AG04449 (cell line): Measurements from ENCODE around the gene VASN.
"Not testable (repeated sequence)": the region's sequence is repeated elsewhere in the genome, so short reads cannot be mapped to it uniquely, and the experiment has no call there.

Source experiments
- CTCF ChIA-PET: fragments of 350-600 bp; formaldehyde crosslinking; extraction: SDS; loops from one replicate; lab custom pipeline; 2021; ENCODE audit warnings: antibody characterized with exemption; lab: Yijun Ruan, JAX
- POLR2A ChIA-PET: fragments of 400-600, 350-600 bp; formaldehyde crosslinking; extraction: SDS; loops from one replicate; lab custom pipeline; 2020; ENCODE audit warnings: antibody characterized with exemption, inconsistent platforms; lab: Yijun Ruan, JAX
- DNase-seq: peaks from one replicate; pipeline ENCODE4 v3.0.0-alpha.2; 2010; ENCODE audit warnings: low read depth, low spot score
- H3K4me3 ChIP-seq: 2 replicates; pipeline ENCODE4 v1.5.1; 2011; ENCODE audit warnings: low read depth, mild to moderate bottlenecking, control low read depth, low read length
- CTCF ChIP-seq: IDR thresholded peaks from one replicate; pipeline ENCODE4 v1.5.1; 2011; ENCODE audit warnings: mild to moderate bottlenecking, moderate library complexity, low read length, control low read depth, inconsistent platforms; ENCODE audit not compliant: insufficient read depth; ENCODE audit errors: missing control alignments

The VASN gene

GRCh38 chr16:4391631-4392381 lies 20.2 kb downstream of the VASN start:
- no peak for TF ChIP-seq CTCF
- no peak overlapping the region for H3K4me3 ChIP-seq
- ChIA-PET POLR2A (interaction anchor here (0.9 to 2.2 kb wide), 5 partner anchors 10 to 19 kb away, joined by 3 to 28 read pairs (median 5); no protein-coding TSS in a partner anchor), CTCF (interaction anchor here (0.6 to 23.7 kb wide), 7 partner anchors 12 to 137 kb away, joined by 3 to 389 read pairs (median 9); no protein-coding TSS in a partner anchor)
- DNase-seq = no peak

- POLR2A ChIA-PET = interaction anchor here (0.9 to 2.2 kb wide), 6 partner anchors 10 to 22 kb away, joined by 3 to 28 read pairs (median 5); no protein-coding TSS in a partner anchor
- no peak for TF ChIP-seq CTCF
- H3K4me3 ChIP-seq = no peak overlapping the region
- DNase-seq = no peak
- CTCF ChIA-PET = interaction anchor here (0.6 to 23.7 kb wide), 13 partner anchors 10 to 138 kb away, joined by 3 to 389 read pairs (median 3); partner anchors contain the start of gene PAM16
Observed at GRCh38 chr16:4392382-4393239, 21.0 kb downstream of the VASN start.

GRCh38 chr16:4393240-4393600 lies 21.6 kb downstream of the VASN start:
- ChIA-PET POLR2A (interaction anchor here (1.2 to 2.2 kb wide), 4 partner anchors 10 to 23 kb away, joined by 3 to 28 read pairs (median 6); no protein-coding TSS in a partner anchor), CTCF (interaction anchor here (0.9 to 23.7 kb wide), 12 partner anchors 10 to 139 kb away, joined by 3 to 389 read pairs (median 4); partner anchors contain the start of gene PAM16)
- no peak for DNase-seq
- no peak overlapping the region for H3K4me3 ChIP-seq
- no peak for TF ChIP-seq CTCF

- not testable (repeated sequence) for DNase-seq, H3K4me3 ChIP-seq
- CTCF ChIA-PET = interaction anchor here (0.9 to 23.7 kb wide), 8 partner anchors 10 to 139 kb away, joined by 3 to 389 read pairs (median 6); no protein-coding TSS in a partner anchor
- POLR2A ChIA-PET = interaction anchor here (1.2 to 2.2 kb wide), 3 partner anchors 19 to 24 kb away, joined by 3 to 28 read pairs (median 8); no protein-coding TSS in a partner anchor
Observed at GRCh38 chr16:4393850-4394249, 22.2 kb downstream of the VASN start.

GRCh38 chr16:4395055-4395726 lies 23.5 kb downstream of the VASN start:
- POLR2A ChIA-PET = interaction anchor here (0.6 kb wide), 1 partner anchor 18 kb away, joined by 3 read pairs; no protein-coding TSS in a partner anchor
- CTCF ChIA-PET = interaction anchor here (0.6 to 23.7 kb wide), 6 partner anchors 9 to 482 kb away, joined by 3 to 389 read pairs (median 4); no protein-coding TSS in a partner anchor
- no peak for DNase-seq
- no peak overlapping the region for H3K4me3 ChIP-seq
- TF ChIP-seq CTCF = no peak

GRCh38 chr16:4399001-4399730 lies 27.5 kb downstream of the VASN start:
- DNase-seq = no peak
- TF ChIP-seq CTCF = no peak
- CTCF ChIA-PET = interaction anchor here (1.1 to 9.3 kb wide), 10 partner anchors 15 to 200 kb away, joined by 3 to 389 read pairs (median 134); partner anchors contain the start of genes CORO7, PAM16 and VASN
- H3K4me3 ChIP-seq = no peak overlapping the region
- POLR2A ChIA-PET = no interaction called here
